HL-60 (cell line): ENCODE results near the gene TNPO3.

Experiments used
- DNase-seq, 2 experiments: peaks; one replicate each; pipeline ENCODE4 v3.0.0-alpha.2; 2010 to 2020; ENCODE audit warnings: low read depth in 1 of 2, low spot score in 1 of 2
- H3K27ac ChIP-seq: fragments of 250-450 bp; sonication (Bioruptor Pico); replicated peaks from 2 replicates; pipeline ENCODE4 v1.5.1; 2020; ENCODE audit warnings: mild to moderate bottlenecking, moderate library complexity
- H3K27me3 ChIP-seq: fragments of 250-450 bp; sonication (Bioruptor Pico); 2 replicates; pipeline ENCODE4 v1.5.1; 2021; ENCODE audit warnings: mild to moderate bottlenecking, moderate library complexity; ENCODE audit not compliant: insufficient read depth, poor library complexity, severe bottlenecking
- H3K4me3 ChIP-seq: replicated peaks from 2 replicates; pipeline ENCODE4 v1.5.1; 2011; ENCODE audit warnings: mild to moderate bottlenecking, control low read depth, low read length; ENCODE audit not compliant: insufficient read depth
- GABPA ChIP-seq: IDR thresholded peaks from 2 replicates; pipeline ENCODE4 v1.6.1; 2012; ENCODE audit warnings: low read depth
- POLR2AphosphoS5 ChIP-seq: IDR thresholded peaks from 2 replicates; pipeline ENCODE4 v1.6.1; 2012; ENCODE audit warnings: low read depth
- SPI1 ChIP-seq: IDR thresholded peaks from 2 replicates; pipeline ENCODE4 v1.6.1; 2012; ENCODE audit warnings: low read depth, mild to moderate bottlenecking, borderline replicate concordance
- TF ChIP-seq, protein P1 (sequence below): IDR thresholded peaks from 2 replicates; pipeline ENCODE4 v1.6.1; 2012; ENCODE audit warnings: low read depth; ENCODE audit not compliant: insufficient replicate concordance
- TF ChIP-seq, protein P2 (sequence below): IDR thresholded peaks from one replicate; pipeline ENCODE4 v1.5.1; 2011; ENCODE audit warnings: low read length, control low read depth, inconsistent platforms; ENCODE audit not compliant: insufficient read depth

TNPO3 gene

DNA sequence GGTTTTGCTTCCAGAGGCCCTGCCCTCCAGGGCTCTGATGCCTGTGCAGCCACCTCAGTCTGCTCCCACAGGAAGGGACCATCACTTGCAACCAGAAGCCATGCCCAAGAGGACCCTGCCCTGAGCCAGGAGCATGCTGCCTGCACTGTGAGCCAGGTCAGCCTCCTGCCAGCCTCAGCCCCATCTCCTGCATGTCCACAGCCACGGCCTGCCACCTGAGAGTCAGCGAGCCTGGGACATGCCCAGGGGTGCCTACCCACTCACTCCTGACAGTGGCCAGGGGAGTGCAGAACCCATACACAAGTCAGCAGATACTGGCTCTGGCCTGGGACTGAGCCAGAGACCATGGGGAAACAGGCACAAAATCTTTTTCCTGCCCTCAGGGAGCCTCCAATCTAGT, 137.8 kb downstream of the TNPO3 start:
- Histone ChIP-seq H3K4me3 (no peak overlapping the region), H3K27me3 (peaks cover 28% of the 10 kb centered on the region), H3K27ac (no peak overlapping the region)
- no peak for DNase-seq
- TF ChIP-seq SPI1 (no peak), POLR2AphosphoS5 (no peak)
- TF ChIP-seq, protein P1, sequence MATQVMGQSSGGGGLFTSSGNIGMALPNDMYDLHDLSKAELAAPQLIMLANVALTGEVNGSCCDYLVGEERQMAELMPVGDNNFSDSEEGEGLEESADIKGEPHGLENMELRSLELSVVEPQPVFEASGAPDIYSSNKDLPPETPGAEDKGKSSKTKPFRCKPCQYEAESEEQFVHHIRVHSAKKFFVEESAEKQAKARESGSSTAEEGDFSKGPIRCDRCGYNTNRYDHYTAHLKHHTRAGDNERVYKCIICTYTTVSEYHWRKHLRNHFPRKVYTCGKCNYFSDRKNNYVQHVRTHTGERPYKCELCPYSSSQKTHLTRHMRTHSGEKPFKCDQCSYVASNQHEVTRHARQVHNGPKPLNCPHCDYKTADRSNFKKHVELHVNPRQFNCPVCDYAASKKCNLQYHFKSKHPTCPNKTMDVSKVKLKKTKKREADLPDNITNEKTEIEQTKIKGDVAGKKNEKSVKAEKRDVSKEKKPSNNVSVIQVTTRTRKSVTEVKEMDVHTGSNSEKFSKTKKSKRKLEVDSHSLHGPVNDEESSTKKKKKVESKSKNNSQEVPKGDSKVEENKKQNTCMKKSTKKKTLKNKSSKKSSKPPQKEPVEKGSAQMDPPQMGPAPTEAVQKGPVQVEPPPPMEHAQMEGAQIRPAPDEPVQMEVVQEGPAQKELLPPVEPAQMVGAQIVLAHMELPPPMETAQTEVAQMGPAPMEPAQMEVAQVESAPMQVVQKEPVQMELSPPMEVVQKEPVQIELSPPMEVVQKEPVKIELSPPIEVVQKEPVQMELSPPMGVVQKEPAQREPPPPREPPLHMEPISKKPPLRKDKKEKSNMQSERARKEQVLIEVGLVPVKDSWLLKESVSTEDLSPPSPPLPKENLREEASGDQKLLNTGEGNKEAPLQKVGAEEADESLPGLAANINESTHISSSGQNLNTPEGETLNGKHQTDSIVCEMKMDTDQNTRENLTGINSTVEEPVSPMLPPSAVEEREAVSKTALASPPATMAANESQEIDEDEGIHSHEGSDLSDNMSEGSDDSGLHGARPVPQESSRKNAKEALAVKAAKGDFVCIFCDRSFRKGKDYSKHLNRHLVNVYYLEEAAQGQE: no peak
- TF ChIP-seq, protein P2, sequence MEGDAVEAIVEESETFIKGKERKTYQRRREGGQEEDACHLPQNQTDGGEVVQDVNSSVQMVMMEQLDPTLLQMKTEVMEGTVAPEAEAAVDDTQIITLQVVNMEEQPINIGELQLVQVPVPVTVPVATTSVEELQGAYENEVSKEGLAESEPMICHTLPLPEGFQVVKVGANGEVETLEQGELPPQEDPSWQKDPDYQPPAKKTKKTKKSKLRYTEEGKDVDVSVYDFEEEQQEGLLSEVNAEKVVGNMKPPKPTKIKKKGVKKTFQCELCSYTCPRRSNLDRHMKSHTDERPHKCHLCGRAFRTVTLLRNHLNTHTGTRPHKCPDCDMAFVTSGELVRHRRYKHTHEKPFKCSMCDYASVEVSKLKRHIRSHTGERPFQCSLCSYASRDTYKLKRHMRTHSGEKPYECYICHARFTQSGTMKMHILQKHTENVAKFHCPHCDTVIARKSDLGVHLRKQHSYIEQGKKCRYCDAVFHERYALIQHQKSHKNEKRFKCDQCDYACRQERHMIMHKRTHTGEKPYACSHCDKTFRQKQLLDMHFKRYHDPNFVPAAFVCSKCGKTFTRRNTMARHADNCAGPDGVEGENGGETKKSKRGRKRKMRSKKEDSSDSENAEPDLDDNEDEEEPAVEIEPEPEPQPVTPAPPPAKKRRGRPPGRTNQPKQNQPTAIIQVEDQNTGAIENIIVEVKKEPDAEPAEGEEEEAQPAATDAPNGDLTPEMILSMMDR: no peak

DNA sequence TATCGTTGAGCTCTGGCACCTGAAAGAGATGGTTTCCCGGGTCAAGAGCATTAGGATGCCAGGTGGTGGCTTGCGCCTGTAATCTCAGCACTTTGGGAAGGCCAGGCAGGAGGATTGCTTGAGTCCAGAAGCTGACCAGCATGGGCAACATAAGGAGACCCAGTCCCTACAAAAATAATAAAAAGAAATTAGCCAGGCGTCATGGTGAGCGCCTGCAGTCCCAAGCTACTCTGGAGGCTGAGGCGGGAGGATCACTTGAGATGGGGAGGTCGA, 138.3 kb downstream of the TNPO3 start:
- no peak overlapping the region for H3K27ac ChIP-seq
- no peak overlapping the region for H3K4me3 ChIP-seq
- peaks cover 28% of the 10 kb centered on the region for H3K27me3 ChIP-seq
- no peak for DNase-seq
- TF ChIP-seq, protein P2: no peak
- TF ChIP-seq, protein P1: no peak
- TF ChIP-seq SPI1 (no peak), POLR2AphosphoS5 (no peak), GABPA (no peak)

DNA sequence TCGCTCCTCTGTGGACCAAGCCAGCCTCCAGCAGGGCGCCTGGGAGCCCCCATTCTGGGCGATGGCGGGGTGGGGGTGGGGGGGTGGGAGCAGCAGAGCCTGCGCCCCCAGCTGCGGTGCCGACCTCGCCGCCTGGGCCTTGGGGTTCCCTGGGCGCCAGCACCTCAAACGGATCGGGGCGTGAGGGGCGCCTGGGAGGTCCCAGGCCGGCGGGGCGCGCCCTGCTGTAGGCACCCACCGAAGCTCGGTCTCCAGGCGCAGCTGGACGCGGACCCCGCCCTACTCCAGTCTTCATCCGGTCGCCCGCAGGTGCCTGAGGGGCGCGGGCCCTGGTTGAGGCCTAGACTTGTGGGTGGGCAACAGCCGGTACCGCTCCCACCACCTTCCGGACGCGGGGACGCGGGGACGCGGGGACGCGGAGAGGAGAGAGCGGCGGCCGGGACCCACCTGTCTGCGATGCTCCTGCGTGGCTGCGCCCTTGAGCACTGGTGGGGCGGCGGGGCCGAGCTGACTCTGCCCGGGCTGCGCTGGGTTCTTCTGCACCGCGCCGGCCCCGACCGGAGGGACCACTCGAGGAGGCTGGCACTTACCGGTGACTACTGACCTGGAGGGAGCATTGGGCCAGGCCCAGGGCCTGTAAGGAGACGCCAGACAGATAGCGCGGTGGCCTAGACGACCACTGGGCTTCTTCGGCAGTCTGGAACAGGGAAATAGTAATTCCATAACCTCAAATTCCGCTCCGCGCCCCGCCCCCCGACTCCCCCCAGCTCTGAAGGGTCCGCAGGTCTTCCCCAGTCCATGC, 138.9 kb downstream of the TNPO3 start:
- H3K27me3 ChIP-seq: peaks cover 26% of the 10 kb centered on the region
- TF ChIP-seq GABPA: no peak
- no peak for TF ChIP-seq SPI1
- TF ChIP-seq, protein P1: no peak
- TF ChIP-seq, protein P2: no peak
- no peak for TF ChIP-seq POLR2AphosphoS5
- no peak overlapping the region for H3K27ac ChIP-seq
- H3K4me3 ChIP-seq: no peak overlapping the region
- no peak for DNase-seq
